GM18517 (cell line): Measurements from ENCODE around the gene PADI3.

Experiments
- ATAC-seq: cut with Tn5 transposase; IDR thresholded peaks from one replicate; pipeline ENCODE4 v1.9.1; 2021; ENCODE audit warnings: mild to moderate bottlenecking, moderate library complexity; ENCODE audit not compliant: unreplicated experiment

PADI3 gene

GRCh38 chr1:17248781-17249180, at the start of gene PADI3:
Gene PADI3 (plus strand): TSS chr1:17249098. CDS start chr1:17249138, 40 bp downstream.
- ATAC-seq = no peak

- no peak for ATAC-seq
Measured at GRCh38 chr1:17199267-17200044, 49.4 kb upstream of the PADI3 start.

GRCh38 chr1:17200246-17200645, 48.7 kb upstream of the PADI3 start:
- ATAC-seq = no peak

- no peak for ATAC-seq
Measured at GRCh38 chr1:17200756-17201155, 48.1 kb upstream of the PADI3 start.

GRCh38 chr1:17201201-17202021, 47.5 kb upstream of the PADI3 start:
- no peak for ATAC-seq

GRCh38 chr1:17204546-17205440, 44.1 kb upstream of the PADI3 start, which contains the start of gene PADI1:
Gene PADI1 (plus strand): TSS chr1:17205128. CDS start chr1:17205218, 90 bp downstream.
- ATAC-seq = no peak

- ATAC-seq = no peak
Measured at GRCh38 chr1:17205652-17206051, 43.2 kb upstream of the PADI3 start.

GRCh38 chr1:17206196-17206595, 42.7 kb upstream of the PADI3 start:
- ATAC-seq = no peak

- ATAC-seq = no peak
Measured at GRCh38 chr1:17207046-17207445, 41.9 kb upstream of the PADI3 start.

GRCh38 chr1:17207540-17207939, 41.4 kb upstream of the PADI3 start:
- ATAC-seq = no peak

GRCh38 chr1:17207966-17208418, 40.9 kb upstream of the PADI3 start:
- ATAC-seq = no peak

GRCh38 chr1:17208546-17208945, 40.4 kb upstream of the PADI3 start:
- ATAC-seq = no peak

- no peak for ATAC-seq
Measured at GRCh38 chr1:17209430-17209829, 39.5 kb upstream of the PADI3 start.

- ATAC-seq = no peak
Measured at GRCh38 chr1:17210176-17210575, 38.7 kb upstream of the PADI3 start.

- no peak for ATAC-seq
Measured at GRCh38 chr1:17211377-17211776, 37.5 kb upstream of the PADI3 start.

- ATAC-seq = no peak
Measured at GRCh38 chr1:17212009-17212408, 36.9 kb upstream of the PADI3 start.

- no peak for ATAC-seq
Measured at GRCh38 chr1:17212487-17213121, 36.3 kb upstream of the PADI3 start.

- ATAC-seq = no peak
Measured at GRCh38 chr1:17213148-17213781, 35.6 kb upstream of the PADI3 start.

- ATAC-seq = no peak
Measured at GRCh38 chr1:17213782-17214148, 35.1 kb upstream of the PADI3 start.
